NCI-H446 treated with DMSO at 0.1 percent for 48 hours (cell line): ENCODE results near the gene HAAO.
"Not testable (repeated sequence)": the region's sequence is repeated elsewhere in the genome, so short reads cannot be mapped to it uniquely, and the experiment has no call there.

Source experiments
- DNase-seq: peaks from one replicate; lab custom pipeline; 2025; lab: John Stamatoyannopoulos, UW

HAAO gene

DNA sequence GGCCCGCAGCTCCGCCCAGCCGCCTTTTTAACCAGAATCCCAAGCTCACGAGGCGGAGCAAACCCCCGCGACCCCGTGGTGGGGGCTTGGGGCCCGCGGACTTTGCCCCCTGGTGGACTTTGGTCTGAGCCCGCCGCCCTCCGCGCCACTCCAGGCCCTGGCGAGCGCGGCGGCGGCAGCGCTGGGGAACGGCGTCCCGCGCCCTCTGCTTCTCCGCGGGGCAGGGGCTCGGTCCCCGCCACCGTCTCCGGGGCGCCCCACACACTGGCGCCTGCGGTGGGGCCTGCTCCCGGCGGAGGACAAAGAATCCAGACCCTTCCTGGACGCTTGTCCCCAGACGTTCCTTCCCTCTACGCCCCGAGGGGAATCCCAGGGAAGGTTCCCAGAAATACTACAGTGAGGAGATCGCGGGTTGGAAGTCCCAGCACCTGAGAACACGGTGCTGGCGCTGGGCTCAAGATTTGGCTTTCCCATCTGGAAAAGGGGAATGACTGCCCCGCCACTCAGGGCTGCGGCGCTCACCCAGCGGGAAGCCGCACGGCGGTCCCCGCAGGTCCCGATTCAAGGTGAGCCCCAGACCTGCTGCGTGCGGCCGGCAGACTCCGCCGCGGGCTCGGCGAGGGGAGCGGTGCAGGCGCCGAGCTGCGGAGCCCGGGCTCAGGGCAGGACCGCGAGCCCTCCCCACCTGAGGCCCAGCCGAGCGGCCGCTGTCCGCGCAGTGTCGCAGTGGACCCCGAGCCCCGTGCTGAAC is at the start of gene HAAO:
Gene HAAO (minus strand): TSS at position 1 of the 751 bp plus-strand sequence. CDS start 47 bp downstream, outside the sequence.
- no peak for DNase-seq

DNA sequence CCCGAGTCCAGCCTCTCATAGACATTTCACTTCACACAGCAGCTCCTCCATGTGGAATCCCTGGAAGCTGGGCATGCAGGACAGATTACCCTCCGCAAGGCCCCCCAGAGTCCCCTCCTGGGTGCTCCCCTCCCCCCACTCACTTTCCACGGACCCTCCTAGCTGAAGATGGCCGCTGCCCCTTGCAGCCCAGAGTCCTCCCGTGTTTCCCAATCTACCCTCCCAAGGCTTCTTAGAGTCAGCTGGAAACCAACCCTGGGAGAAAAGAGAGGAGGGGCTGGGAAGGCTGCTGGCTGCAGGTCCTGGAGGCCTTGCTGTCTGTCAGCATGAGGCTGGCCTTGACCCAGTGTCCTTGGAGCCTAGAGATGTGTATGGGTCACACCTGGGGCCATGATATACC is 49.0 kb upstream of the HAAO start:
- no peak for DNase-seq

DNA sequence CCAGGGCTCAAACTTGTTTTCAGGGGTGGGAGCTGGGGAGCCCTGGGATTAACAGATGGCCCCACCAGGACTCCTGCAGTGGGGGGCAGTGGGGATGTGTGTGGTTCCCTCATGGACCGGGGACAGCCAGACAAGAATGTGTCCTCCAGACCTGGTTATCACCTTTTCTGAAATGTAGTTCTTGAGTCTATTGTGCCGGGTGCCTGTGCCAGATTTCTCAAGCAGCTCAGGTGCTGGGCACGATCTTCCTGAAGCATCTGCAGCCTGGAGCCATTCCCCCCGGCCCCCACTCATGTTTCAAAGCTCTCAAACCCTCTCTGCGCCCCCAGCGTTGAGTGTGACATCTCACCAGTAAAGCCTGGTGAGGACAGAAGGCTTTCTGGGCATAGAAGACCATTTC is 48.4 kb upstream of the HAAO start:
- DNase-seq, result no peak

- DNase-seq, result no peak
These were observed 47.6 kb upstream of the HAAO start for GRCh38 chr2:42839809-42840501.

DNA sequence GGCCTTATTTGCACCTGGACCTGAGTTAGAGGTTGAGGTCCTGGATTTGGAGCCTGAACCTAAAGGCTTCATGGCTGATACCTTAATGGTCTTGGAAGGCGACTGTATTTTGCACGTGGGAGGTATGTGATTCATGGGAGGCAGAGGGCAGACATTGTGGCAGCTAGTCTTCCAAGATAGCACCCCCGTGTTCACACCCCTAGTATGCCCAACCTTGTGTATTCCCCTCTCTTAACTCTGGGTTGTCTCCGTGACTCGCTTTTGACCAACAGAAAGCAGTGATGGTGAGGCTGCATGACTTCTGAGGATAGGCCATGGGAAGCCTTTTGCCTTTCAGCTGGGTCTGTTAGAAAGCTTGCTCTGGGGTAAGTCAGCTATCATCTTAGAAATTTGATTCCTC is 45.8 kb upstream of the HAAO start:
- no peak for DNase-seq

DNA sequence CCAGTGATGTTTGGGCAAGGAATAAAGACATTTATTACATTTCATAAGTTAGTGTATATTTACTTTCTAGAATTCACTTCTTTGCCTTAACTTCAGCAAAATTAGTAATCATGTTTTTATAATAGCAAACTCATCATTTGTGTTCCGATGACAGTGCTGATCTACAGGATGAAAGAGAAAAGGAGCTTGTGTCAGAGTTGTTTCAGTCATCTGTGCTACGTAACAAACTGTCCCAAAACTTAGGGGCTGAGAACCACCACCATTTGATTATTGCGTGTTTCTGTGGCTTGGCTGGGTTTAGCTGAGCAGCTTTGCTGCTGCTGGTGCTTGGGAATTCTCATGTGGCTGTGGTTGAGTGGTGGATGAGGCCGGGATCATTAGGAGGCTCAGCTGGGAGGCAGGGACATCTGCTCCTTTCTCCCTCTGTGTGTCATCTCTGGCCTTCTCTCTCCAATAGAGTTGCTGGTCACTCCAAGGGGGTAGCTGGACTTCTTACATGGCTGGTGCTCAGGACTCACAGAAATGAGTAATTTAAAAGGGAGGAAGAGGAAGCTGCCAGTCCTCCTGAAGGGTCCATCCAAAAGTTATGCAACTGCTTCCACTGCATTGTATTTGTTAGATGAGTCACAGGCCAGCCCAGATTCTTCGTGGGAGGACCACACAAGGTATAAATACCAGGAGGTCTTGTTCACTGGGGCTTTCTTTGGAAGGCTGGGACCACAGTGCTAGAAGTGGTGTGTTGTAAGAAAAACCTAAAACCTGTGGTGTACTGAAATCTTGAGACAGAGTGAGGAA is 43.4 kb upstream of the HAAO start:
- no peak for DNase-seq

DNA sequence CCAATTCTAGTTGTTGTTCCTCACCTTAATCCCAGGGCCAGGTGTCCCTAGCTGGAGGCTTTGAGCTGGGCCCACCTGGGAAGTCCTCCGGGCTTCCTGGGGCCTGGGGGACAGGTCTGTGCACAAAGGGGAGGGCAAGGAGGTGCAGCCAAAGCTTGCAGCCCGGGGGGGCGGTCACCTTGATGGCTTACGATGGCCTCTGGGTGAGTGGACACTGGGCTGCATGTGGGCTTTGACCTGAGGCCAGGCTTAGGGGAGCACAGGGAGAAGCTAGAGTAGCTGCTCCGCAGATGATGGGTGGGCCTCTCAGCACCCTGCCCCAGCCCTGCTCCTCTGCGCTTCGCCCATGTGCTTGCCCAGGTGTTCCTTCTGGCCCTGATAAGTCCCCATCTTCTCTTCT is 41.8 kb upstream of the HAAO start:
- DNase-seq, result no peak

DNA sequence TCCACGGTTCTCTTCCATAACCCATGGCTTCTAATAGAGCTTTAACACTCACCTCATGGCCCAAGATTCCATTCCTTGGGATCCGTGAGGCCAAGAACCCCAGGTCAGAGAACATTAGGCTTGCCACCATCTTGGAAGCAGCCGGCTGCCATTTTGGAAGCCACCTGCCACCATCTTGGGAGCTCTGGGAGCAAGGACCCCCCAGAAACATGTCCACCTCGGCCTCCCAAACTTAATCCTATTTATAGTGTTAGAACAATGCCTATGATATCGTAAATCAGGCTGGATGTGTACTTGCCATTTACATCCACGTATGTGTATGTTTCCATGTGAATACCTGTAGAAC is 39.9 kb upstream of the HAAO start:
- DNase-seq, result no peak

DNA sequence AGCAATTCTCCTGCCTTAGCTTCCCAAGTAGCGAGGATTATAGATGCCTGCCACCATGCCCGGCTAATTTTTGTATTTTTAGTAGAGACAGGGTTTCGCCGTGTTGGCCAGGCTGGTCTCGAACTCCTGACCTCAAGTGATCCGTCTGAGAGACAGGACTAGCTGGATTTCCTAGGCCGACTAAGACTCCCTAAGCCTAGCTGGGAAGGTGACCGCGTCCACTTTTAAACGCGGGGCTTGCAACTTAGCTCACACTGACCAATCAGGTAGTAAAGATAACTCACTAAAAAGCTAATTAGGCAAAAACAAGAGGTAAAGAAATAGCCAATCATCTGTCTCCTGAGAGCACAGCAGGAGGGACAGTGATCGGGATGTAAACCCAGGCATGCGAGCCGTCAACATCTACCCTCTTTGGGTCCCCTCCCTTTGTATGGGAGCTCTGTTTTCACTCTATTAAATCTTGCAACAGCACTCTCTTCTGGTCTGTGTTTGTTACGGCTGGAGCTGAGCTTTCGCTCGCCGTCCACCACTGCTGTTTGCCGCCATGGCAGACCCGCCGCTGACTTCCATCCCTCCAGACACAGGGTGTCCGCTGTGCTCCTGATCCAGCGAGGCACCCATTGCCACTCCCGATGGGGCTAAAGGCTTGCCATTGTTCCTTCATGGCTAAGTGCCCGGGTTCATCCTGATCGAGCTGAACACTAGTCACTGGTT is 39.3 kb upstream of the HAAO start:
- DNase-seq, result not testable (repeated sequence)

GRCh38 chr2:42830922-42831574 is 38.7 kb upstream of the HAAO start:
- no peak for DNase-seq

DNA sequence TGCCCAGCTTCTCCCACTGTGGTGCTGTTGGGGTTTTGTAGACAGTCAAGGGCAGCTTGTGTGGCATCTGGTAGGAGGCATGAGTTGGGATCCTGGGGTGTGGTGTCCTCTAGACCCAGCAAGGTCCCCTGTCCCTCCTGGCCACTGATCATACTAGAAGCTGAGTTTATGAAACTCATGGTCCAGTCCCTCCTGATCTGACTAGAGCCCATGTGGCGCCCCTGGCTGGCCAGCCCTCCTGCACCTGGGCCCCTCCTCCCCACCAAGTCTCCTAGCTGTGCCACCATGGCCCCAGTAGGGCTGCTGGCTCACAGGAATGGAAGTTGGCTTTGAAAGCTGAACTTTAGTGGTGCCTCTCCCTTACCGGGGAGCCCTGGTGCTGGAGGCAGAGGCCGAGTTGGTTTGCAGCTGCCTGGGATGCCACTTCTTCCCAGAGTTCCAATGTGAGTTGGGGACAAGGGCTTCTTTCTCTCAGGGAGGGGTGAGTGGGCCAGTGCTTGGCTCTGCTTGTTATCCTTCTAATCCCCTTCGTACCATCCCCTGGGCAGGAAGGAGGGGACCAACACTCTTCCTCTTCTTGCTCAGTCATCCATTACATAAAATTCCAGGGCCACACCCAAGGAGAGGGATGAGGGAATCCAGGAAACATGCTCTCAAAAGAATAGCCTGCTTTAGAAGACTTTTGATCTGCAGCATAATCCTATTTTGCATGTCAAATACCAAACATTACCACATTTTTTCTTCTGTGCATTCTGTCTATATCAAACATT is 37.5 kb upstream of the HAAO start:
- no peak for DNase-seq

DNA sequence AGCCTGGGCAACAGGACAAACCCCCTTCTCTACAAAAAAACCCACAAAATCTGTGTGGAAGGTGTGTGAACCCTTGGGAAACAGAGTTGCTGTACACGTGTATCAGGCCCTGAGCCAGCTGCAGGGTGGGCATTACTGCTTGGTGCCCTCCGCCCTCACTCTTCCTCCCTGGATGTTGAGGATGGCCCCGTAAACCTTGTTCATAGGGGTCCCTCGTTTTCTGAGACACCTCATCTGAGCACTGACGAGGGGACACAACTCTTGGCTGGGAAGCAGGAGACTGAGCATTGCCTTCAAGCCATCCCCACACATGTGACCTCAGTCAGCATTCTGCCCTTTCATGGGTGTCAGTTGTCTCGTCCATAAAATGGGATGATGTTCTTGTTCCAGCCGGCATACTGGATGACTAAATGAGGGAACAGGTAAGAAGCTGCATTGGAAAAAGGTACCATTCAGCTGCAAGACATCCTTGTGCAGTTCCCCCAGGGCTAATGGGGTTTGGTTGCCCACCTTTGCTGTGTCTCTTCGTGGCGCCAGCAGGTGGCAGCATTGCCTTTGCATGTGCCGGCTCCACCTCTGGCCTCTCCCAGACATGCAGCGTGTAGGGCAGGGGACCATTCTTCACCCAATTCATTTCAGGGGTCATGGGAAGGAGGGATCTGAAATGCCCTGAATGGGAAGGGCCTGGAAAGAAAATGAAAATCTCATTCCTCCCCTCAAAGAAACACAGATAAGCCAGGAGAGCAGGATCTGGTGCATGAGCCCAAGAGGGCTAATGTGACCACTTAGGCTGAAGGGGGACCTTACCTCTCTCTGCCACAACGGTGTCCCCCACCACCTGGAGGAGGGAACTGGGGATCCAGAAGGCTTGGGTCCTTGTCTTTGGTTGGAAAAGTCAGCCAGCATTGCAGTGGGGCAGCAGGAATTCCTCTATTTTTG is 36.4 kb upstream of the HAAO start:
- DNase-seq, result peak; percentile 25

DNA sequence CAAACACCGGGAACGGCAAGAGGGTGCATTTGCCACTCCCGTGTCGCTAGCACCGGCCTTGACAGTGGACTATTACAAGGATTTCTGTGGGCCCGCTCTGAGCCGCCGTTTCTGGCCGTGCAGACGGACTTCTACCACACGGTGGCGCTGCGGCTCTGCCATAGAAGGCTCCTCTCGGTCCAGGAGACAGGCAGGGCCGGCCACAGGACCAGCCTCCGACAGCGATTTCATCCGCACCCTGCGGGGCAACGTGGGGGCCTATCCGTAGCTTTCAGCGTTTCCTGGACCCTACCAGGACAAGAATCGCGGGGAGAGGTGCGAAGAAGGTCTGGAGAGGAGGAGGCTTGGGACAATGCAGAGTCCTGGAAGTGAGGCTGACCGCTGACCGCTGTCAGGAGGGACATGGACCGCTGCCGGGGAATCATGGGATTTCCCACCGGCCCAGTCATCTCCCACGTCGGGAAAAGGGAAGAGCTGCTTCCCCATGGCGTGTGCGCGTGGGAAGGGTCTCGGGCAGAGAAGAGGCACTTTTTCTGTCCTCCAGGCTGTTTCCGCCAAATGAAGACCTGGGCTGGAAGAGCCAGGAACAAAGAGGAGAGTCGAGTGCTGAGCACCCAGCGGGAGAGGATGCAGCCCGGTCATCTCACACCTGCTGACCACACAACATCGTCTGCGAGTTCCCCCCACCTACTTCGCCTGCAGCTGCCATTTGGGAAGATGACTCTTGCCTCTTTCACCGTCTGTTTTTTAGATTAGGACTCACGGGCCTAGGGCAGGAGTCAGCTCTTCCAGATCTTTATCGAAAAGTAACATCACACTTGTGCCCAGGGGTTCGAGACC is 35.5 kb upstream of the HAAO start:
- DNase-seq, result peak; percentile 18

- DNase-seq, result no peak
These were observed 33.8 kb upstream of the HAAO start for GRCh38 chr2:42826231-42826630.

DNA sequence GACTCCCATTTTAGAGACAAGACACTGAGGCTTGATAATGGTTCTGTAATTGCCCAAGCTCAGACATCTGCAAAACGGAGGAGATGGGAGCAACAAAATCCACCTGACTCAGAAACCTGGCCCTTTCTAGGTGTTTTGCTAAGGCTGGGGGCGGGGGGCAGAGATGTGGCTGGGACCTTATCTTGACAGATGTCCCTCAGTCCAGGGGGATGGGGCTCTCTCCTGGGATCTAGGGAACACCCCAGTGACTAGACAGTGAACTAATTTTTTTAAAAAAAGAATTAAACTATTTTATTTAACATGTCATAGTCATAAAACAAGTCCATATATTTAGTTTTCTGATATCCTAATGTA is 32.0 kb upstream of the HAAO start:
- no peak for DNase-seq

DNA sequence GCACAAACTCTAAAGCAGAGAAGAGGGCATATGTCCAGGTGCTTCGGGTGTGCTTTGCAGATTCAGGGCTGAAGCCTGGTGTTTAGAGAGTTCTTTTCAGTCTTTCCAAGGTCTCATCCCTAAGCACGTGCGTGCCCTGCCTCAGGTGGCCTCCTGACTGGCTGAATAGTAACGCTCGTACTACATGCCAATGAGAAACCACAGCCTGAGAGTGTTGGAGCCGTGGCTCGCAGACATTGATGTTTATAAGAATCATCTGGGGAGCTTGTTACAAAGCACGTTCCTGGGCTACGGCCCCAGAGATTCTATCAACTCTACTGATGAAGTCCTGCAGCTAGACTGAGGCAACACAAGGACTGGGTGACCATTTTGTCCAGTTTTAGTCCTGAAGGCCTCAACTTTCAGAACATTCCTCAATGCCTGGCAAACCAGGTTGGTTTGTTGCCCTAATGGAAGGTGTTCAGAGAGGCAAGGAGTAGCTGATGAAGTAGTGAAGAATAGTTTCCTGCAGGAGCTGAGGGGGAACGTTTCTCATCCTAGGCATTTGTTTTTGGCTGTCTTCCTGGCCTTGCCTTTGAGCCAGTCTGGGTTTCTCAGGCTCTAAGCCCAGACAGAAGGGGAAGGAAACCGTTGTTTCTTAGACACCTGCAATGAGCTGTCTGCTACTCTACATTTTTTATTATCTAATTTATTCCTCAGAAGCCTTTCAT is 31.5 kb upstream of the HAAO start:
- DNase-seq, result no peak

- DNase-seq, result no peak
These were observed 26.8 kb upstream of the HAAO start for GRCh38 chr2:42819160-42819559.

DNA sequence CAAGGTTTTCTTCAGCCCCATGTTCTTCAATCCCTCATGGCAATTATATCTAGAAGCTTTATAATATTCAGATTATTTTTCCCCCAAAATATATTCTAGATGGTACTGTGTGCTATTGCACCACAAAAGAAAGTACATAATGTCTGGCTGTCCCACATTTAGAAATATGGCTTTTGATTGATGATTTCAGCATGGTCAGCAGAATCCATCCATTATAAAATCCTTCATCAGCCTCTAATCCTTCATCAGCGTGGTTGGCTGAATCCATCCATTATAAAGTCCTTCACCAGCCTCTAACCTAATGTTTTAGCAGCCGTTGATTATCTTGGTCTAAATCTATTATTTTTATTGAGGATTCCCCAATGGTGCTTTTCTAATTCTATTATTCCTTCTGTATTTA is 23.3 kb upstream of the HAAO start:
- DNase-seq, result no peak
